NCI-H2081 treated with DMSO at 0.1 percent for 48 hours (cell line): ENCODE measurements around the gene TMEM87A.
"Not testable (repeated sequence)": the region's sequence is repeated elsewhere in the genome, so short reads cannot be mapped to it uniquely, and the experiment has no call there.

ENCODE experiments used
- DNase-seq: peaks from one replicate; lab custom pipeline; 2025; lab: John Stamatoyannopoulos, UW

The TMEM87A gene, protein sequence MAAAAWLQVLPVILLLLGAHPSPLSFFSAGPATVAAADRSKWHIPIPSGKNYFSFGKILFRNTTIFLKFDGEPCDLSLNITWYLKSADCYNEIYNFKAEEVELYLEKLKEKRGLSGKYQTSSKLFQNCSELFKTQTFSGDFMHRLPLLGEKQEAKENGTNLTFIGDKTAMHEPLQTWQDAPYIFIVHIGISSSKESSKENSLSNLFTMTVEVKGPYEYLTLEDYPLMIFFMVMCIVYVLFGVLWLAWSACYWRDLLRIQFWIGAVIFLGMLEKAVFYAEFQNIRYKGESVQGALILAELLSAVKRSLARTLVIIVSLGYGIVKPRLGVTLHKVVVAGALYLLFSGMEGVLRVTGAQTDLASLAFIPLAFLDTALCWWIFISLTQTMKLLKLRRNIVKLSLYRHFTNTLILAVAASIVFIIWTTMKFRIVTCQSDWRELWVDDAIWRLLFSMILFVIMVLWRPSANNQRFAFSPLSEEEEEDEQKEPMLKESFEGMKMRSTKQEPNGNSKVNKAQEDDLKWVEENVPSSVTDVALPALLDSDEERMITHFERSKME

DNA sequence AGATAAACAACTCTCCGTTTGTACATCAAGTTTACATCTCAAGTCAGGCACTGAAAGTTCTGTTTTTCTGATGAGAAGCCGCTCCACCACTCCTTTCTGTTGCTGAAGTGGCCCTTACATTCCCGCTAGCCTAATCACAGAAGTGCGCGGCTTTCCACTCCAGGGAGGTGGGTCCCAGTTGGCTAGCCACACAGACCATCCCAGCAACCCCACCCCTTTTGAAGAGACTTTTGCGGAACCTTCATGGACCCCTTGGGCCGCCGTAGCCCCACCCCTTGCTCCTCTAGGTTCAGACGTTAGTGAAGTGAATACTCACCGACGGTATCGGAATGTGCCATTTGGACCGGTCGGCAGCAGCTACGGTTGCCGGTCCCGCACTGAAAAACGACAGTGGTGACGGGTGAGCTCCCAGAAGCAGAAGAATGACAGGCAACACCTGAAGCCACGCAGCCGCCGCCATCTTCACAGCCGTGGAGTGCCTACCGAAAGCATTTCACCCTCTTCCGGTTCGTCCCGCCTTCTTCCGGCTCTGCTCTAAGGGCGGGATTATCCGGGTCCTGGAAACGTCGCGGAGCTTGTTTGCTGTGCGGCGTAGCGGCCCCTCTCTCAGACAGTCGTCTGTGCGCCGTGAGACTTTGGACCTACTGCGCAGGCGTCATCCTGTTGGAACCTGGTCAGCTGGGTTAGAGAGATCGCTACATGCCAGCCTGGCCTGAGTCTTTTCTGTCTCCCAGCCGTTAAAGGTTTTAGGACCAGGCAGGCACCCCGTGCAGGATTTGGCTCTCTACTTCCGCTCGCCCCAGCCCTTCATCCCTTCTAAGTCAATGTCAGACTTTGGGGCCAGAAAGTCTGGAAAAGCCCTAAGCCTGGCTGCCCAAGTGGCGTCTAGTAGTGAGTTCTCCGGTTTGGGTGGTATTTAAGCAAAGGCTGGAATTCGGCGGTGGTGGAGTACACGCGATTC, at the start of gene TMEM87A, which contains the start of gene GANC:
Gene TMEM87A, minus strand, starts transcription at position 495 of the 961 bp plus-strand sequence. Its CDS starts 35 bp downstream, at position 460.
Gene GANC, plus strand, starts transcription at position 263 of the 961 bp plus-strand sequence. CDS start 1,281 bp downstream, outside the sequence.
- peak; percentile 95 for DNase-seq

DNA sequence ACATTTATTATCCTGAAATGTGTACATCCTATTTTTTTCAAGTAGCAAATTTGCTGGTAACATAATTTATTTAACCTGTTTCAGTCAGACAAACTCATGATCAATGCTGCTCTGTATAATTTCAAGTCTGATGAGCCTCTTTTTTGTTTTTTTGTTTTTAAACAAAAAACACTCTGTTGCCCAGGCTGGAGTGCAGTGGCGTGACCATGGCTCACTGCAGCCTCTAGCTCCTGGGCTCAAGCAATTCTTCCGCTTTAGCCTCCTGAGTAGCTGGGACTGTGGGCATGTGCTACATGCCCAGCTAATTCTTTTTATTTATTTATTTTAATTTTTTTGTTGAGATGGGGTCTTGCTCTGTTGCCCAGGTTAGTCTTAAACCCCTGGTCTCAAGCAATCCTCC, 46.0 kb upstream of the TMEM87A start:
- DNase-seq: no peak

DNA sequence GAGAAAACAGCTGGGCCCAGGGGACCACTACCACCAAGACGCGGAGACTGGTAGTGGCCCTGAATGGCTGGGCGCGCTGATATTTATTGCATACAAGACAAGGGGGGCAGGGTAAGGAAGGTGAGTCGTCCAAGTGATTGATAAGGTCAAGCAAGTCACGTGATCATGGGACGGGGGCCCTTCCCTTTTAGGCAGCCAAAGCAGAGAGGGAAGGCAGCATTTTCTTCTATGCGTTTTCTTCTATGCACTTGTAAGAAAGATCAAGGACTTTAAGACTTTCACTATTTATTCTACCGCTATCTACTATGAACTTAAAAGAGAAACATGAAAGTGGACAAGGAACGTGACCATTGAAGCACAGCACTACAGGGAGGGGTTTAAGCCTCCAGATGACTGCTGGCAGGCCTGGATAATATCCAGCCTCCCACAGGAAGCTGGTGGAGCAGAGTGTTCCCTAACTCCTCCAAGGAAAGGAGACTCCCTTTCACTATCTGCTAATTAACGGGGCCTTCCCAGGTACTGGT, 43.1 kb upstream of the TMEM87A start:
- not testable (repeated sequence) for DNase-seq

DNA sequence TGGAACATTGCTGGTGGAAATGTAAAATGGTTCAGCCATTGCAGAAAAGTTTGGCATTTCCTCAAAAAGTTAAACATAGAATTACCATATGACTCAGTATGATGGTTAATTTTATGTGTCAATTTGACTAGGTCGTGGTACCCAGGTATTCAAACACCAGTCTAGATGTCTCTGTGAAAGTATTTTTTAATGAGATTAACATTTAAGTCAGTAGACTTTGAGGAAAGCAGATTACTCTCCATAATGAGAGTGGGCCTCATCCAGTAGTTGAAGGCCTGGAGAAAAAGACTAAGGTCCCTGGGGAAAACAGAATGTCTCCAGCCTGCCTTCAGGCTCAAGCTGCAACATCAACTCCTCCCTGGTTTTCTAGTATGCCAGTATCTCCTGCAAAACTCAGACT, 42.3 kb upstream of the TMEM87A start:
- DNase-seq: no peak

DNA sequence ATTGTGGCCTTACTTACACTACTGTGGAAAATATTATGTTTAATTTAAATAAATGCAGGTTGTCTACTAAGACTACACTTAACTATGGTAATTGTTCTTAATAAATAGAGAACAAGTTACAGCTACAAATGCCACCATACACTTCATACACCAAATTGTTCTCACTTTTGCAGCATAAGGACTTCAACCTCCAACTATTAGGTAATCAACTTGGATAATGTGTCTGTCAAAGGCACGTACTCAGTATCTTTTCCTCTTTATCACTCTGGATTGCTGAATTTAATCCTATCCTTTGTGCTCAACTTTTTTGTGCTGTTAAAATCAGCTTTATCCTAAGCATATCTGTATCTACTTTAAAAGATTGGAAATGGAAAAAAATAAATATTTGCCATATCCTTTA, 41.6 kb upstream of the TMEM87A start:
- DNase-seq: no peak

DNA sequence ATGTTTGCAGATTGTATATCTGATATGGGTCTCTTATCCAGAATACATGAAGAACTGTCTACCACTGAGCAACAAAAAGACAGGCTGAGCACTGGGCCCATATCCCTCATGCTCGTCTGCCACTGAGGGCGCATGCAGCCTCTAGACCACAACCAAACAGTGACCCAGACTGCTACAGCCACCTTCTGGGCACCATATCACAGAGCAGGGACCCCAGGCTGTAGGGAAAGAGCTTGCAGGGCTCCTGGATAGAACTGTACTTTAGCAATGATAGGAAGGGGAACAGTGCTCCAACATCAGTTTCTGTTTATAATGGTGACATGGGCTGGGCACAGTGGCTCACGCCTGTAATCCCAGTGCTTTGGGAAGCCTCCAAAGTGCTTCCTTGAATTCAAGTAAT, 40.2 kb upstream of the TMEM87A start:
- DNase-seq: no peak

DNA sequence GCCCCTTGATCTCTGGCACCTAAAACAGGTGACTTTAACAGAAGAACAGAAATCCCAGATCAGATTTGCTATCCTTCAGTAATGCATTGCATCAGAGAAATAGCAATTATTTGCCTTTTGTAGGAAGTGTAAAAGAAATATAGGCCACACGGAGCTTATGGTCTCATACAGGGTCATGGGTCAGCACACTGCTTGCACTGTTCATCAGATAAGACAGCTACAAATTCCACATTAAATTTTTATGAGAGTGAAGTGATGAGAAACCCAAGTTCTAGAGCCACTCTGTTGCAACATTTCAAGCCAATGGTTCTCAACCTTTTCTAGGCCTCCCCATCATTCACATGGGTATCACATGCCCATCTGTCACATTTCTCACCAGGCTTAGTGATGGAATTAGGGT, 33.4 kb upstream of the TMEM87A start:
- DNase-seq: no peak

DNA sequence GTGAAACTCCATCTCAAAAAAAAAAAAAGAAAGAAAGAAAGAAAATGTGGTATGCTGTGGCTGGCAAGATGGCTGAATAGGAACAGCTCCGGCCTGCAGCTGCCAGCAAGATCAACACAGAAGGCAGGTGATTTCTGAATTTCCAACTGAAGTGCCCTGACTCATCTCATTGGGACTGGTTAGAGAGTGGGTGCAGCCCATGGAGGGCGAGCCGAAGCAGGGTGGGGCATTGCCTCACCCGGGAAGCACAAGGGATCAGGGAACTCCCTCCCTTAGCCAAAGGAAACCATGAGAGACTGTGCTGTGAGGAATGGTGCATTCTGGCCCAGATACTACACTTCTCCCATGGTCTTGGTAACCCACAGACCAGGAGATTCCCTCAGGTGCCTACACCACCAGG, 27.8 kb upstream of the TMEM87A start:
- not testable (repeated sequence) for DNase-seq

DNA sequence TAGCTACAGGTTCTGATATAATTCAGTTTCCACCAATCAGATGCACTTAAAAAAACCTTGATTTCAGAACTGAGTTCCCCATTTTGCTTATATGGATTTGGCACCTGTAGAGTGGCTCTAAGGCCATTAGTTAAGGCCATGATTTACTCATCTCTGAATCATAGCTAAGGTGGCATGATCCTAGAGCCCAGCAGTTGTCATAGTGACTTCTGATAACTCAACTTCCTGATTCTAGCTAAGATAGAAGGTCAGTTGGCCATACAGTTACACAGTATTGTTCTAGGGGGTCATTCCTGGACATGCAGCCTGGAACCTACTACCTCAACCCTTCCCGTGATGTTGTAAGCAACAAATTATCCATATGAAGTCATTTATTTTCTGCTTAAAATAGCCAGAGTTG, 15.9 kb upstream of the TMEM87A start:
- DNase-seq: no peak

DNA sequence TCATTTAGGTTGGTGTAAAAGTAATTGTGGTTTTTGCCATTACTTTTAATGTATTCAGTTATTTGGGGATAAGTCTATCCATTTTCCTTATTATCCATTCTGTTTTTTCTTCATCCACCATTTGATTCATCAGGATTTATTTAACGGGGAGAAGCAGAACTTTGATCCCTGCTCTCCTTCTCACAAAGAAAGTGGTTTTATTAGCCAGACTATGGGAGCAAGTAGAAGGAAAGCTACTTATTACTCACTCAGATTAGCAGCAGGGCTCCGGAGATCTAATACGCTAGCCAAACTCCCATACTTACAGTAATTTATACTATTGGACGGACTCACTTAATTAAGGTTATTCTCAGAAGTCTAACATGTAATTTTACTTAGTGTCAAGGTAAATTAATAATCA, 14.7 kb upstream of the TMEM87A start:
- DNase-seq: no peak

DNA sequence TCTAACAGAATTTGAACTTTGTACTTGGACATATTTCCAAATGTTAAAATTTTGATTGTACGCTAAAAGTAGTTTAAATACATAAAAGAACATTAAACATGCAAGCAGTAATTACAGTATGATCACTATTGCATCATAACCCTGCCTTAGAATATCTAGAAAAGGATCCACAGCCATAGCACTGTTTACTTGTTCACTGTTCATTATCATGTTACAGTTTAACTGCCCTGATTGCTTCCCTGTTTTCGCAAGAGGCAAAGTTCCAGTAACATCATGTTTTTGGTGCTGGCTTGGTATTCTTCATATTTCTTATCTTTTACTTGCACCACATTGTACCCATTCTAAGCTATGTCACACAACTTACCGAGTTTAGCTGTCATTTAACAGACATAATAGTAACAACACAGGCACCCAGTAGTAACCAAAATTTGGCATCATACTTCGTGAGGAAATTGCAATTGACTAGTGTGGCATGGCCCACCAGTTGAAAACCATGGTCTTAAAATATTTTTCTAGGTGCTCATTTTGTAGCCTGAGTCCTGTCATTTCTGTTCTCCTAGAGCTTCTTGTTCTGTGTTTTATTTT, 13.3 kb upstream of the TMEM87A start:
- DNase-seq: no peak

DNA sequence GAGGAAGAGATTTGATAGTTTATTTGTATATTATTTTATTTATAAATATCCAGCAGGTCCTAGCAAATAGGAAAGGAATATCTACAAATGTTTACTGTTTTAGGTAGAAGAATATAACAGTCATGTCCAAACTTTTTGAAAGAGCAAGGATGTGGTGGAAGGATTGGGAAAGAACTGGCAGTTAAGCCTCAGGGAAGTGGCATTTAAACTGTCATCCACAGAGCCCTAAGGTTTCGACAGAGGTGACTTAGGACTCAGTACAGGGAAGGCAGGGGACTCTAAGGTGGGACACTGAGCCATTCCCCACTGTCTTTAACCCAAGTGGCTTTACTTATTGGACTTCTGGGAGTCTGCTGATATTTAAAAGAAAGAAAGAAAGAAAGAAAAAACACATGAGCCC, 11.8 kb upstream of the TMEM87A start:
- DNase-seq: no peak

DNA sequence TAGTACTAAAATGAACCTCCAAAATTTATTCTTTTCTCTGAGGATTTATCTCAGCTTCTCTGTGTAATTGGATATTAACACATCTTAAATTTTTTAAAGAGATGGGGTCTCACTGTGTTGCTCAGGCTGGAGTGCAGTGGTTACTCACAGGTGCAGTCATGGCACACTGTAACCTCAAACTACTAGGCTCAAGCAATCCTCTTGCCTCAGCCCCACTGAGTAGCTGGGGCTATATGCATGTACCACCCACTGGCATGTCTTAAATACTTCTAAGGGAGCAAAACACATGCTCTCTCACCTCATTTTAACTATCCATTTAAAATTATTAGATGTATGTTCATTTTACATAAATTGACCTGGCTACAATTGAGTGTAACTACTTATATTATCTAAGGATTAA, 11.3 kb upstream of the TMEM87A start:
- DNase-seq: no peak

DNA sequence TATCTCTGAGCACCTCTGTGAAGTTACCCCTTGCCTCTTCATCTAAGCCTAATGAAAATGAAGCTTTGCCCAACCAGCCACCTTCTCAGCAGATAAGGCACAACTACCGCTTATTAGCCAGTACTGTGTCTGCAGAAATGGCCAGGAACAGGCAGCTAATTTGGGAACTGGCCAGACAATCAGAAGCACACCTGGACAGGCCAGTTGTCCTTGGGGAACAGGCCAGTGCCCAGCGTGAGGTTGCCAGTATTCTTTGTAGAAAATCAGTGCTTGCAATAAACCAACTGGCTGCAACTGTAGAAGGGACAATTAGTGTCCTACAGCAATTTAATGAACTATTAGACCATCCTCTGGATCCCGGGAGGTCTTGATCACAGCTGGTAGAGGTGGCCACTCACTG, 10.4 kb upstream of the TMEM87A start:
- no peak for DNase-seq

DNA sequence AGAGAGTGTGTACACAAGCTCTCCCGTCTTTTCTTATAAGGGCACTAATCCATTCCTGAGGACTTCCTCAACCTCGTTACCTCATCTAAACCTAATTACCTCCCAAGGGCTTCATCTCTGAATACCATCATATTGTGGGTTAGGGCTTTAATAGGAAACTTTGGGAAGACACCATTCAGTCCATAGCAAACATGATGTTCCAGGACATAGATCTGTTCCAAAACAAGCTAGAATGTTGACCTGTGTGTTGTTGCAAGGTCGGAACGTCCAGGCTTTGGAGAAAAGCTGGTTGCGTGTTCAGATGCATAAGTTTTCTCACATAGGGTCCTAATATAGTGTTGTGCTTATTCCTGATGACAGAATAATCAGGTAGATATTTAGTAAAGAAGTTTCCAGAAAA, 9.7 kb upstream of the TMEM87A start:
- no peak for DNase-seq

DNA sequence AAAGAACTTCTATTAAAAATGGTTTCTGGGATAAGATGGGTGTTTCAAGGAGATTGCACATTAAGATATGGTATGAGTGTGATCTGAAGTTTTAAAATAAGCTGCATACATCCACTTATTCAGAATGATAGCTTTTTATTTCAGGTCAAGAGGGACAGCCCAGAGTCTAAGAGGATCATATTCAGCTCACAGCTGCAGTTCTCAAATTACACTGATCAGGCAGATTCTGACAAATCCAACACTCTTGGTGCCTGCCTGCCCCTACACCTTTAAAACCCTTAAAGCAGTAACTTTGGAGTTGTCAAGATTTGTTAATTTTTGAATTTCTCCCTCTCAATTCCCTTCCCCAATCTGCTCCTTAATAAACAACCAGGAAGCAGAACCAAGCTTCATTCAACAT, 9.1 kb upstream of the TMEM87A start:
- no peak for DNase-seq

DNA sequence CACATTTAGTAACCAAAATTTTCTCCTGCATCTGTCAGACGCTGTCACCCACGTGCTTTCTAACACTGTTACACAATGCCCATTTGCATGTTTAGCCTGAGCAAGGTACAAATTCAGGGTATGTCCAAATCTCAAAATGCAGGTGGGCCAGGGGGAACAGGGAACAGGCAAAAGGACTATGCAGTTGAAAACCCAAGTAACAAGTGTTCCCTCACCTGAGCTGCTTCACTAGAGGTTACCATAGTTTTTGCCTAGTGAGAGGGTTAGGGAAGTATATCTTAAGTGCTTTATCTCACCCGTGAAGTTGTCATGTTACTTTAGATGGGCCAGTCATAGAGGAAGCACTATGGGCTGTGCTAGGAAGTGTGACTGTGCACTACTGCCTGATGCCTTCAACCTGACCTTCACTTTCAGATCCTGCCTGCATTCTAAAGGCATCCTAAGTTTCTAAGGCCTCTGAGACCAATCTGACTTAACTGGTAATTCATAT, 6.0 kb upstream of the TMEM87A start:
- no peak for DNase-seq

DNA sequence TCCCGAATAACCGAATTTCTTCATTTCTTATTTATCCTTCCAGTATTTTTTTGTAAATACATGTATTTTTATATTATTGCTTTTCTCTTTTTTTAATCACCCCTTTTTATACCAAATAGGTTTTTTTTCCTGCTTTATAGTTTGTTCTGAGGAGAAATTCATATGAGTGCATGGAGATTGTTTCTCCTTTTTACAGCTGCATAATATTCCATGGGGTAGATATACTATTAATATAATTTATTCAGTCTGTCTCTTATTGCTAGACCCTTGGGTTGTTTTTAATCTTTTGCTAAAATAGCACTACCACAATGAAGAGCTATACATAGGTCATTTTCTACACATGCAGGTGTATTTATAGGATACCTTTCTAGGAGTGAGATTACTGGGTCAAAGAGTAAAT, 3.5 kb upstream of the TMEM87A start:
- DNase-seq: no peak

DNA sequence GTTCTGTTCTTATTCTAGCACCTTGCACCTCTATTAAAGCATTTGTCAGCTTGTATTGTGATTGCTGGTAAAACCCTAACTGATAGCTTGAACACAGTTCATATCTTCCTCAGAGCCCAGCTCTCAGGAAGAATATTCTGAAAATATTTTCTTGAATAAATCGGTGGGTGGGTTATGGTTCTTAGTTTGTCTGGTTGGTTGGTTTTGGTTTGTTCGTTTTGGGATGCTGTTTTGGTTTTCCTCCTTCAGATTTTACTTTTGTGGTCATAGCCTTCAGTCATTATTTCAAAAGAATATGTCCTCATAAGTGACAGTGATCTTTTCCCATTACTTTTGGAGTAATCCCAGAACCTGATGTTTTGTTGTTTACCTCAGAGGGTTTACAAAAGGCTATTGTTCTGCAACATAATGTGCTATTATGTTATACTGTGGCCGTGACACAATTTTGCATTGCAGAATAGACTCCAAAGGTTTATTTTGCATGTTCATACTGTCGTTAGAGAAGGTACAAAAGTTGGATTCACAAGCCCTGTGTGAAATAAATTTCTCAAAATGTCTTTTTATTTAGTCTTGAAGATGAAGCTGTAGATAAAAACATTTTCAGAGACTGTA, 2.7 kb upstream of the TMEM87A start:
- no peak for DNase-seq

DNA sequence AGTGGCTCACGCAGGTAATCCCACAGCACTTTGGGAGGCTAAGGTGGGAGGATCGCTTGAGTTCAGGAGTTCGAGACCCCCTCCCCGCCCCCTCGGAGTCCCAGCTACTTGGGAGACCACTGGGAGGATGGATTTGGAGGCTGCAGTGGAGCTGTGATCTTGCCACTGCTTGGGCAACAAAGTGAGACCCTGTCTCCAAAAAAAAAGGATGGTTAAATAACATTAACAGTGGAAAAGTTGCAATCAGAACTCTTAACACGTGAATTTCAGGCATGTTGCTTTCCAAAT, 1.4 kb upstream of the TMEM87A start:
- no peak for DNase-seq

DNA sequence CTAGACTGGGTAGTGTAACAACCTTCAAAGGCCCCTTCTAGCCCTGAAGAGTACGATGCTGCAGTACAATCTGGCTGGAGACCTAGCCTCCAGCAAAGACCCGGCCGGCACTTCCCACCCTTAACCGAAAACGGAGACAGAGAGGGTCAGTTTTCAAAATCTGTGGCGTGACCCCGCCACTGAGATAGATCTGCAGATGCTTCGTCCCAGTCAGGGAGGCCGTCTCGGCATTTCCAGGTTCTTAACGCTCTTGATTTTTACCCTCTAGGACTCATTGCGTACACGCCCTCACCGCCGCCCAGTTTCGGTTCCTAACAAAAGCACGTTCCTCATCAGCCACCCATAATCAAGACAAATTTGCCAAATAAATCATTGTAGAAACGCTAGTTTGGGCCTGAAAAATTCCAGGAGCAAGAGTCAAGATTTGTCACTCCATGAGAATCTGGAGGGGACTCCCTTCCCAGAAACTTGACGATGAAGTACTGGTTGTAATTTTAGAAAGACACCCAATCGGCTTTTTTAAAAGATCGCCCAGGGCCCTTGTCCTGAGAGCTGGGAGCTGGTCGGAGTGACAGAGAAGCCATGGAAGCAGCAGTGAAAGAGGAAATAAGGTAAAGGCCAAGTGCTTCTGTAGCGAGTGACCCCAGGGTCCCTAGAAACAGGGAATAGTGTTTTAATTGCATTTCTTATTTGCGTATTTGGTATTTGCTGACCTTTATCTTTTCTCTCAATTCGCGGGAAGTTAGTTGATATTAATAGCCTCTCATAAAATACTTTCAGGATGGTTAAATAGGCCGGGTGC, 868 bp upstream of the TMEM87A start:
- DNase-seq: no peak
